IMR-90 (cell line): ENCODE measurements around the gene ZGLP1. TPM values are rescaled to one million over a fixed set of nuclear protein-coding genes. Genes with fewer than 3 reads are reported as not detected.

ENCODE experiments used
- ATAC-seq: fragments of 200-7000 bp; cut with Tn5 transposase; 2 replicates; pipeline ENCODE4 v1.9.1; 2020; ENCODE audit warnings: low read depth, mild to moderate bottlenecking, moderate library complexity
- BruUV-seq: library from RNA; stranded (reverse); fragments of 400-500 nt; replicated peaks from 2 replicates; lab custom pipeline; 2021; lab: Mats Ljungman, UMichigan
- CTCF ChIA-PET: fragments of 300-600 bp; formaldehyde crosslinking; extraction: SDS; loops from one replicate; lab custom pipeline; 2021; ENCODE audit warnings: antibody characterized with exemption; lab: Yijun Ruan, JAX
- POLR2A ChIA-PET: fragments of 300-600 bp; sonication (Branson Sonifier 250); formaldehyde crosslinking; loops from one replicate; lab custom pipeline; 2022; ENCODE audit warnings: antibody characterized with exemption; ENCODE audit not compliant: unreplicated experiment; lab: Charles Lee
- DNase-seq: peaks from one replicate; pipeline ENCODE4 v3.0.0; 2013
- H2AFZ ChIP-seq: replicated peaks from 2 replicates; pipeline ENCODE3; 2013; ENCODE audit warnings: low read length, mild to moderate bottlenecking; ENCODE audit not compliant: poor library complexity
- H2AK5ac ChIP-seq: 2 replicates; pipeline ENCODE4 v1.6.1; 2013; ENCODE audit warnings: low read depth, low read length, inconsistent platforms
- H2AK9ac ChIP-seq: replicated peaks from 2 replicates; pipeline ENCODE3; 2013; ENCODE audit warnings: mild to moderate bottlenecking, low read depth, low read length, moderate library complexity; ENCODE audit not compliant: poor library complexity
- H2BK120ac ChIP-seq: 2 replicates; pipeline ENCODE4 v1.6.1; 2013; ENCODE audit warnings: low read depth, low read length, inconsistent platforms
- H2BK15ac ChIP-seq: 3 replicates; pipeline ENCODE4 v1.6.1; 2013; ENCODE audit warnings: low read depth, low read length, inconsistent platforms
- H2BK20ac ChIP-seq: 2 replicates; pipeline ENCODE4 v1.6.1; 2013; ENCODE audit warnings: low read depth, mild to moderate bottlenecking, inconsistent platforms, low read length, moderate library complexity
- H2BK5ac ChIP-seq: 2 replicates; pipeline ENCODE4 v1.6.1; 2013; ENCODE audit warnings: mild to moderate bottlenecking, low read depth, low read length, inconsistent platforms; ENCODE audit not compliant: poor library complexity, severe bottlenecking
- H3K14ac ChIP-seq: replicated peaks from 2 replicates; pipeline ENCODE4 v1.6.1; 2013; ENCODE audit warnings: low read depth, low read length, inconsistent platforms
- H3K18ac ChIP-seq: 2 replicates; pipeline ENCODE4 v1.6.1; 2013; ENCODE audit warnings: low read depth, low read length, control low read depth
- H3K23ac ChIP-seq: 2 replicates; pipeline ENCODE4 v1.6.1; 2013; ENCODE audit warnings: low read depth, low read length, inconsistent platforms
- H3K27ac ChIP-seq: 2 replicates; pipeline ENCODE4 v1.5.1; 2013; ENCODE audit warnings: mild to moderate bottlenecking, control low read depth, low read length; ENCODE audit not compliant: insufficient read depth
- H3K27me3 ChIP-seq: 2 replicates; pipeline ENCODE4 v1.6.1; 2013; ENCODE audit warnings: low read length; ENCODE audit not compliant: control insufficient read depth, insufficient read depth
- H3K36me3 ChIP-seq: 2 replicates; pipeline ENCODE4 v1.6.1; 2013; ENCODE audit warnings: low read length, mixed read lengths; ENCODE audit not compliant: control insufficient read depth, insufficient read depth
- H3K4ac ChIP-seq: 2 replicates; pipeline ENCODE4 v1.6.1; 2013; ENCODE audit warnings: low read depth, low read length, inconsistent platforms
- H3K4me1 ChIP-seq: 2 replicates; pipeline ENCODE4 v1.6.1; 2013; ENCODE audit warnings: low read length, mixed read lengths; ENCODE audit not compliant: control insufficient read depth, insufficient read depth
- H3K4me2 ChIP-seq: 2 replicates; pipeline ENCODE4 v1.6.1; 2013; ENCODE audit warnings: low read depth, mild to moderate bottlenecking, control low read depth, low read length, moderate library complexity
- H3K4me3 ChIP-seq: 2 replicates; pipeline ENCODE4 v1.5.1; 2013; ENCODE audit warnings: low read depth, mild to moderate bottlenecking, control low read depth, low read length, moderate library complexity; ENCODE audit not compliant: insufficient read depth
- H3K56ac ChIP-seq: 2 replicates; pipeline ENCODE4 v1.6.1; 2013; ENCODE audit warnings: low read length, inconsistent platforms; ENCODE audit not compliant: insufficient read depth; ENCODE audit errors: extremely low read depth
- H3K79me1 ChIP-seq, 2 experiments: 2 replicates each; pipeline ENCODE4 v1.6.1; 2013; ENCODE audit warnings: low read length in 2 of 2, inconsistent platforms in 1 of 2, low read depth in 1 of 2
- H3K9ac ChIP-seq: 2 replicates; pipeline ENCODE4 v1.6.1; 2013; ENCODE audit warnings: low read depth, low read length, control low read depth
- H3K9me1 ChIP-seq: 2 replicates; pipeline ENCODE4 v1.6.1; 2013; ENCODE audit warnings: low read length, inconsistent platforms; ENCODE audit not compliant: insufficient read depth
- H3K9me3 ChIP-seq: 2 replicates; pipeline ENCODE4 v1.6.1; 2013; ENCODE audit warnings: low read length; ENCODE audit not compliant: control insufficient read depth, insufficient read depth
- H4K20me1 ChIP-seq: 2 replicates; pipeline ENCODE4 v1.6.1; 2013; ENCODE audit warnings: low read length, inconsistent platforms; ENCODE audit not compliant: insufficient read depth
- H4K5ac ChIP-seq: 2 replicates; pipeline ENCODE4 v1.6.1; 2013; ENCODE audit warnings: mild to moderate bottlenecking, low read depth, low read length, control low read depth
- H4K8ac ChIP-seq, 2 experiments: 2 replicates each; pipeline ENCODE4 v1.6.1; 2013; ENCODE audit warnings: low read depth in 2 of 2, low read length in 2 of 2, control low read depth in 1 of 2, inconsistent platforms in 1 of 2
- H4K91ac ChIP-seq: 2 replicates; pipeline ENCODE4 v1.6.1; 2013; ENCODE audit warnings: low read depth, low read length, inconsistent platforms; ENCODE audit not compliant: insufficient read depth
- RCOR1 ChIP-seq: IDR thresholded peaks from 2 replicates; pipeline ENCODE4 v1.6.1; 2012; ENCODE audit warnings: mild to moderate bottlenecking, low read length, improper control_type of control experiment; ENCODE audit not compliant: insufficient replicate concordance
- WGBS, 2 experiments: methylation state at CpG; one replicate each; pipeline versions ENCODE4 v1.1.5 to v1.1.7; 2013; ENCODE audit warnings: missing lambda C conversion rate in 2 of 2; ENCODE audit not compliant: insufficient read length in 1 of 2; ENCODE audit errors: extremely low coverage in 2 of 2; 5-methylcytosine and 5-hydroxymethylcytosine counted together
- dilution Hi-C: fragments of 300-500 bp; cut with HindIII; formaldehyde crosslinking; loops from one replicate; pipeline ENCODE4 v1.14.3; 2018; ENCODE audit warnings: low sequenced_read_pairs; ENCODE audit not compliant: unreplicated experiment
- in situ Hi-C: fragments of 300-500 bp; cut with MboI; formaldehyde crosslinking; loops from 3 replicates; pipeline ENCODE4 v1.14.3; 2019; ENCODE audit warnings: low sequenced_read_pairs, inconsistent platforms, mixed read lengths
- intact Hi-C: fragments of 100-400 bp; cut with micrococcal nuclease; formaldehyde crosslinking; loops from 2 replicates; pipeline ENCODE4 v1.10.0; 2022
- polyA plus RNA-seq, 3 experiments: library from polyadenylated mRNA; depleted of rRNA; stranded (reverse); fragments of >200 nt; gene quantifications; 2 replicates each; pipeline ENCODE4 v1.2.3, GENCODE V29; 2012; ENCODE audit warnings: low replicate concordance in 1 of 3
- total RNA-seq: library from RNA; depleted of rRNA; stranded (reverse); fragments of >200 nt; gene quantifications from 2 replicates; pipeline ENCODE4 v1.2.3, GENCODE V29; 2012

The ZGLP1 gene
- total and polyA plus RNA-seq, 2 of the 4 experiments (the other 2 are of a cell fraction) = 0.54 to 3.1 TPM

DNA sequence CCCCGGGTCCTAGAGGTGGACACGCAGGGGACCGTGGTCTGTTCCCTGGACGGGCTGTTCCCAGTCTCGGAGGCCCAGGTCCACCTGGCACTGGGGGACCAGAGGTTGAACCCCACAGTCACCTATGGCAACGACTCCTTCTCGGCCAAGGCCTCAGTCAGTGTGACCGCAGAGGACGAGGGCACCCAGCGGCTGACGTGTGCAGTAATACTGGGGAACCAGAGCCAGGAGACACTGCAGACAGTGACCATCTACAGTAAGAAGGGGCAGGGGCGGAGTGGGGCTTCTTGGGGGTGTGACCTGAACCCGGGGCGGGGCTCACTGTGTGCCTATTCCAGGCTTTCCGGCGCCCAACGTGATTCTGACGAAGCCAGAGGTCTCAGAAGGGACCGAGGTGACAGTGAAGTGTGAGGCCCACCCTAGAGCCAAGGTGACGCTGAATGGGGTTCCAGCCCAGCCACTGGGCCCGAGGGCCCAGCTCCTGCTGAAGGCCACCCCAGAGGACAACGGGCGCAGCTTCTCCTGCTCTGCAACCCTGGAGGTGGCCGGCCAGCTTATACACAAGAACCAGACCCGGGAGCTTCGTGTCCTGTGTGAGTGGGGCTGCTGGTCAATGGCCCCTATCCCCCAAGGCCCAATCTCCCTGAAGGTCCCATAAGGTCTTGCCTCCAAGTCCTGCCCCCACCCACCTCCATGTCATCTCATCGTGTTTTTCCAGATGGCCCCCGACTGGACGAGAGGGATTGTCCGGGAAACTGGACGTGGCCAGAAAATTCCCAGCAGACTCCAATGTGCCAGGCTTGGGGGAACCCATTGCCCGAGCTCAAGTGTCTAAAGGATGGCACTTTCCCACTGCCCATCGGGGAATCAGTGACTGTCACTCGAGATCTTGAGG, 25.3 kb downstream of the ZGLP1 start:
- no peak overlapping the region for H3K9ac ChIP-seq
- no peaks in the 10 kb centered on the region for H3K27me3 ChIP-seq
- no peak overlapping the region for H3K4me3 ChIP-seq
- no peak overlapping the region for H4K8ac ChIP-seq
- peaks cover 12% of the 10 kb centered on the region for H3K9me1 ChIP-seq
- no peak overlapping the region for H3K27ac ChIP-seq
- no peak overlapping the region for H2BK20ac ChIP-seq
- H3K23ac ChIP-seq = no peak overlapping the region
- H3K4me1 ChIP-seq = peaks cover 13% of the 10 kb centered on the region
- H2BK15ac ChIP-seq = no peak overlapping the region
- ChIA-PET CTCF (interaction anchor here (0.5 to 2.1 kb wide), 2 partner anchors 96 to 105 kb away, joined by 4 to 5 read pairs; partner anchors contain the start of gene TYK2), POLR2A (no interaction called here)
- H4K20me1 ChIP-seq = no peaks in the 10 kb centered on the region
- H3K4me2 ChIP-seq = no peak overlapping the region
- TF ChIP-seq RCOR1 = no peak
- no peak overlapping the region for H2BK5ac ChIP-seq
- no peak overlapping the region for H3K18ac ChIP-seq
- in situ Hi-C loops = no loop called here
- dilution Hi-C loops = no loop called here
- H3K14ac ChIP-seq = no peak overlapping the region
- no peaks in the 10 kb centered on the region for H3K9me3 ChIP-seq
- BruUV-seq = no TSS peak
- no peak for DNase-seq
- ATAC-seq = no peak
- H4K91ac ChIP-seq = no peak overlapping the region
- intact Hi-C loops = no loop called here
- H2AFZ ChIP-seq = no peak overlapping the region
- H3K79me1 ChIP-seq = no peaks in the 10 kb centered on the region
- 93% methylated on average over 23 of the region's 34 CpGs; no CpG with 5 or more reads in 1 of the 2 experiments for WGBS, 2 experiments
- H2AK9ac ChIP-seq = peak overlapping the region; percentile 71
- H2AK5ac ChIP-seq = no peak overlapping the region
- H3K56ac ChIP-seq = no peak overlapping the region
- H3K4ac ChIP-seq = no peak overlapping the region
- peaks cover 2% of the 10 kb centered on the region; the same call in 1 of the 2 replicates for H3K36me3 ChIP-seq
- no peak overlapping the region for H2BK120ac ChIP-seq
- no peak overlapping the region for H4K5ac ChIP-seq
